IMR-90 (cell line): Measurements from ENCODE around the gene HDAC8. TPM values are rescaled to one million over a fixed set of nuclear protein-coding genes. Genes with fewer than 3 reads are reported as not detected.

Experiments used
- ATAC-seq: fragments of 200-7000 bp; cut with Tn5 transposase; 2 replicates; pipeline ENCODE4 v1.9.1; 2020; ENCODE audit warnings: low read depth, mild to moderate bottlenecking, moderate library complexity
- BruUV-seq: library from RNA; stranded (reverse); fragments of 400-500 nt; replicated peaks from 2 replicates; lab custom pipeline; 2021; lab: Mats Ljungman, UMichigan
- CTCF ChIA-PET: fragments of 300-600 bp; formaldehyde crosslinking; extraction: SDS; loops from one replicate; lab custom pipeline; 2021; ENCODE audit warnings: antibody characterized with exemption; lab: Yijun Ruan, JAX
- POLR2A ChIA-PET: fragments of 300-600 bp; sonication (Branson Sonifier 250); formaldehyde crosslinking; loops from one replicate; lab custom pipeline; 2022; ENCODE audit warnings: antibody characterized with exemption; ENCODE audit not compliant: unreplicated experiment; lab: Charles Lee
- DNase-seq: peaks from one replicate; pipeline ENCODE4 v3.0.0; 2013
- H2AFZ ChIP-seq: replicated peaks from 2 replicates; pipeline ENCODE3; 2013; ENCODE audit warnings: low read length, mild to moderate bottlenecking; ENCODE audit not compliant: poor library complexity
- H2AK5ac ChIP-seq: 2 replicates; pipeline ENCODE4 v1.6.1; 2013; ENCODE audit warnings: low read depth, low read length, inconsistent platforms
- H2AK9ac ChIP-seq: replicated peaks from 2 replicates; pipeline ENCODE3; 2013; ENCODE audit warnings: mild to moderate bottlenecking, low read depth, low read length, moderate library complexity; ENCODE audit not compliant: poor library complexity
- H2BK120ac ChIP-seq: 2 replicates; pipeline ENCODE4 v1.6.1; 2013; ENCODE audit warnings: low read depth, low read length, inconsistent platforms
- H2BK15ac ChIP-seq: 3 replicates; pipeline ENCODE4 v1.6.1; 2013; ENCODE audit warnings: low read depth, low read length, inconsistent platforms
- H2BK20ac ChIP-seq: 2 replicates; pipeline ENCODE4 v1.6.1; 2013; ENCODE audit warnings: low read depth, mild to moderate bottlenecking, inconsistent platforms, low read length, moderate library complexity
- H2BK5ac ChIP-seq: 2 replicates; pipeline ENCODE4 v1.6.1; 2013; ENCODE audit warnings: mild to moderate bottlenecking, low read depth, low read length, inconsistent platforms; ENCODE audit not compliant: poor library complexity, severe bottlenecking
- H3K14ac ChIP-seq: replicated peaks from 2 replicates; pipeline ENCODE4 v1.6.1; 2013; ENCODE audit warnings: low read depth, low read length, inconsistent platforms
- H3K18ac ChIP-seq: 2 replicates; pipeline ENCODE4 v1.6.1; 2013; ENCODE audit warnings: low read depth, low read length, control low read depth
- H3K23ac ChIP-seq: 2 replicates; pipeline ENCODE4 v1.6.1; 2013; ENCODE audit warnings: low read depth, low read length, inconsistent platforms
- H3K27ac ChIP-seq: 2 replicates; pipeline ENCODE4 v1.5.1; 2013; ENCODE audit warnings: mild to moderate bottlenecking, control low read depth, low read length; ENCODE audit not compliant: insufficient read depth
- H3K27me3 ChIP-seq: 2 replicates; pipeline ENCODE4 v1.6.1; 2013; ENCODE audit warnings: low read length; ENCODE audit not compliant: control insufficient read depth, insufficient read depth
- H3K36me3 ChIP-seq: 2 replicates; pipeline ENCODE4 v1.6.1; 2013; ENCODE audit warnings: low read length, mixed read lengths; ENCODE audit not compliant: control insufficient read depth, insufficient read depth
- H3K4ac ChIP-seq: 2 replicates; pipeline ENCODE4 v1.6.1; 2013; ENCODE audit warnings: low read depth, low read length, inconsistent platforms
- H3K4me1 ChIP-seq: 2 replicates; pipeline ENCODE4 v1.6.1; 2013; ENCODE audit warnings: low read length, mixed read lengths; ENCODE audit not compliant: control insufficient read depth, insufficient read depth
- H3K4me2 ChIP-seq: 2 replicates; pipeline ENCODE4 v1.6.1; 2013; ENCODE audit warnings: low read depth, mild to moderate bottlenecking, control low read depth, low read length, moderate library complexity
- H3K4me3 ChIP-seq: 2 replicates; pipeline ENCODE4 v1.5.1; 2013; ENCODE audit warnings: low read depth, mild to moderate bottlenecking, control low read depth, low read length, moderate library complexity; ENCODE audit not compliant: insufficient read depth
- H3K56ac ChIP-seq: 2 replicates; pipeline ENCODE4 v1.6.1; 2013; ENCODE audit warnings: low read length, inconsistent platforms; ENCODE audit not compliant: insufficient read depth; ENCODE audit errors: extremely low read depth
- H3K79me1 ChIP-seq, 2 experiments: 2 replicates each; pipeline ENCODE4 v1.6.1; 2013; ENCODE audit warnings: low read length in 2 of 2, inconsistent platforms in 1 of 2, low read depth in 1 of 2
- H3K9ac ChIP-seq: 2 replicates; pipeline ENCODE4 v1.6.1; 2013; ENCODE audit warnings: low read depth, low read length, control low read depth
- H3K9me1 ChIP-seq: 2 replicates; pipeline ENCODE4 v1.6.1; 2013; ENCODE audit warnings: low read length, inconsistent platforms; ENCODE audit not compliant: insufficient read depth
- H3K9me3 ChIP-seq: 2 replicates; pipeline ENCODE4 v1.6.1; 2013; ENCODE audit warnings: low read length; ENCODE audit not compliant: control insufficient read depth, insufficient read depth
- H4K20me1 ChIP-seq: 2 replicates; pipeline ENCODE4 v1.6.1; 2013; ENCODE audit warnings: low read length, inconsistent platforms; ENCODE audit not compliant: insufficient read depth
- H4K5ac ChIP-seq: 2 replicates; pipeline ENCODE4 v1.6.1; 2013; ENCODE audit warnings: mild to moderate bottlenecking, low read depth, low read length, control low read depth
- H4K8ac ChIP-seq, 2 experiments: 2 replicates each; pipeline ENCODE4 v1.6.1; 2013; ENCODE audit warnings: low read depth in 2 of 2, low read length in 2 of 2, control low read depth in 1 of 2, inconsistent platforms in 1 of 2
- H4K91ac ChIP-seq: 2 replicates; pipeline ENCODE4 v1.6.1; 2013; ENCODE audit warnings: low read depth, low read length, inconsistent platforms; ENCODE audit not compliant: insufficient read depth
- BHLHE40 ChIP-seq: fragments of 150-350 bp; IDR thresholded peaks from 2 replicates; pipeline ENCODE4 v1.6.1; 2016; ENCODE audit warnings: mild to moderate bottlenecking, low read depth, low read length
- CEBPB ChIP-seq: IDR thresholded peaks from 2 replicates; pipeline ENCODE4 v1.6.1; 2012; ENCODE audit warnings: low read depth, low read length, improper control_type of control experiment
- CHD1 ChIP-seq: IDR thresholded peaks from 2 replicates; pipeline ENCODE4 v1.6.1; 2012; ENCODE audit warnings: low read depth, low read length, improper control_type of control experiment
- CTCF ChIP-seq: conservative IDR thresholded peaks from 2 replicates; pipeline ENCODE4 v1.5.1; 2012; ENCODE audit warnings: mild to moderate bottlenecking, low read depth, low read length, improper control_type of control experiment
- MXI1 ChIP-seq: IDR thresholded peaks from 2 replicates; pipeline ENCODE4 v1.6.1; 2012; ENCODE audit warnings: low read depth, mild to moderate bottlenecking, low read length, moderate library complexity, borderline replicate concordance
- POLR2A ChIP-seq: IDR thresholded peaks from 2 replicates; pipeline ENCODE4 v1.6.1; 2012; ENCODE audit warnings: mild to moderate bottlenecking, low read depth, low read length
- RAD21 ChIP-seq: IDR thresholded peaks from 2 replicates; pipeline ENCODE4 v1.6.1; 2012; ENCODE audit warnings: low read length, improper control_type of control experiment
- SMC3 ChIP-seq: fragments of 150-350 bp; IDR thresholded peaks from 2 replicates; pipeline ENCODE4 v1.6.1; 2016; ENCODE audit warnings: low read depth, mild to moderate bottlenecking, antibody characterized with exemption, low read length, moderate library complexity
- USF2 ChIP-seq: fragments of 150-350 bp; IDR thresholded peaks from 2 replicates; pipeline ENCODE4 v1.6.1; 2017; ENCODE audit warnings: mild to moderate bottlenecking, antibody characterized with exemption, low read length, low read depth
- WGBS, 2 experiments: methylation state at CpG; one replicate each; pipeline versions ENCODE4 v1.1.5 to v1.1.7; 2013; ENCODE audit warnings: missing lambda C conversion rate in 2 of 2; ENCODE audit not compliant: insufficient read length in 1 of 2; ENCODE audit errors: extremely low coverage in 2 of 2; 5-methylcytosine and 5-hydroxymethylcytosine counted together
- dilution Hi-C: fragments of 300-500 bp; cut with HindIII; formaldehyde crosslinking; loops from one replicate; pipeline ENCODE4 v1.14.3; 2018; ENCODE audit warnings: low sequenced_read_pairs; ENCODE audit not compliant: unreplicated experiment
- in situ Hi-C: fragments of 300-500 bp; cut with MboI; formaldehyde crosslinking; loops from 3 replicates; pipeline ENCODE4 v1.14.3; 2019; ENCODE audit warnings: low sequenced_read_pairs, inconsistent platforms, mixed read lengths
- intact Hi-C: fragments of 100-400 bp; cut with micrococcal nuclease; formaldehyde crosslinking; loops from 2 replicates; pipeline ENCODE4 v1.10.0; 2022
- polyA plus RNA-seq, 3 experiments: library from polyadenylated mRNA; depleted of rRNA; stranded (reverse); fragments of >200 nt; gene quantifications; 2 replicates each; pipeline ENCODE4 v1.2.3, GENCODE V29; 2012; ENCODE audit warnings: low replicate concordance in 1 of 3
- total RNA-seq: library from RNA; depleted of rRNA; stranded (reverse); fragments of >200 nt; gene quantifications from 2 replicates; pipeline ENCODE4 v1.2.3, GENCODE V29; 2012

HDAC8 gene
- total and polyA plus RNA-seq, 2 of the 4 experiments (the other 2 are of a cell fraction): 16.1 to 28.5 TPM

- Histone ChIP-seq H2AK9ac (no peak overlapping the region), H2AFZ (no peak overlapping the region), H4K91ac (no peak overlapping the region), H3K27me3 (peaks cover 2% of the 10 kb centered on the region), H4K5ac (no peak overlapping the region), H2AK5ac (no peak overlapping the region), H2BK120ac (no peak overlapping the region), H2BK20ac (no peak overlapping the region), H3K79me1 (no peaks in the 10 kb centered on the region), H4K20me1 (no peaks in the 10 kb centered on the region), H3K27ac (no peak overlapping the region), H3K4me1 (no peaks in the 10 kb centered on the region), H3K9me3 (no peaks in the 10 kb centered on the region), H3K4me2 (no peak overlapping the region), H3K18ac (no peak overlapping the region), H3K9ac (no peak overlapping the region), H3K23ac (no peak overlapping the region), H3K36me3 (peaks cover 3% of the 10 kb centered on the region; the same call in 1 of the 2 replicates), H2BK5ac (no peak overlapping the region), H3K9me1 (no peaks in the 10 kb centered on the region), H3K14ac (no peak overlapping the region), H4K8ac (no peak overlapping the region), H3K4me3 (no peak overlapping the region), H3K4ac (no peak overlapping the region), H3K56ac (no peak overlapping the region), H2BK15ac (no peak overlapping the region)
- ChIA-PET POLR2A (no interaction called here), CTCF (no interaction called here)
- in situ Hi-C loops: no loop called here
- ATAC-seq (no peak), DNase-seq (no peak)
- WGBS, 2 experiments: 20% methylated on average over 1 of the region's 2 CpGs; no CpG with 5 or more reads in 1 of the 2 experiments
- TF ChIP-seq POLR2A (no peak), BHLHE40 (no peak), SMC3 (no peak), CTCF (no peak), CEBPB (no peak), MXI1 (no peak), USF2 (no peak), RAD21 (no peak), CHD1 (no peak)
- BruUV-seq: no TSS peak
- dilution Hi-C loops: no loop called here
- intact Hi-C loops: no loop called here
Measured at GRCh38 chrX:72461288-72461687, 111.4 kb downstream of the HDAC8 start.
